Liver (tissue), 9 donors: Measurements from ENCODE around the gene GJC1. TPM values are rescaled to one million over a fixed set of nuclear protein-coding genes. Genes with fewer than 3 reads are reported as not detected.

Source experiments
- DNase-seq: peaks from one replicate; pipeline ENCODE4 v3.0.0-alpha.2; 2017; ENCODE audit warnings: low spot score
- H3K27ac ChIP-seq, 2 donors: one replicate each; pipeline ENCODE4 v1.7.0; 2013; ENCODE audit warnings: inconsistent platforms in 2 of 2, low read length in 2 of 2, control low read depth in 1 of 2, low read depth in 1 of 2, mild to moderate bottlenecking in 1 of 2
- H3K27me3 ChIP-seq, 4 donors: one replicate each; pipeline versions ENCODE4 v1.6.1 to v1.7.0; 2013; ENCODE audit warnings: low read length in 3 of 4, inconsistent platforms in 1 of 4, mild to moderate bottlenecking in 1 of 4, moderate library complexity in 1 of 4; ENCODE audit not compliant: control insufficient read depth in 4 of 4, insufficient read depth in 4 of 4
- H3K36me3 ChIP-seq, 4 donors: one replicate each; pipeline versions ENCODE4 v1.6.1 to v1.7.0; 2013; ENCODE audit warnings: low read length in 3 of 4, mild to moderate bottlenecking in 3 of 4, low read depth in 1 of 4, moderate library complexity in 1 of 4; ENCODE audit not compliant: control insufficient read depth in 4 of 4, insufficient read depth in 3 of 4
- H3K4me1 ChIP-seq, 4 donors: one replicate each; pipeline versions ENCODE4 v1.6.1 to v1.7.0; 2013; ENCODE audit warnings: low read length in 3 of 4, mild to moderate bottlenecking in 3 of 4, moderate library complexity in 1 of 4; ENCODE audit not compliant: control insufficient read depth in 4 of 4, insufficient read depth in 4 of 4
- H3K4me3 ChIP-seq, 3 donors: one replicate each; pipeline versions ENCODE4 v1.6.1 to v1.7.0; 2013; ENCODE audit warnings: low read length in 3 of 3, control low read depth in 1 of 3, low read depth in 1 of 3, mild to moderate bottlenecking in 1 of 3
- H3K9ac ChIP-seq, 2 donors: one replicate each; pipeline ENCODE4 v1.7.0; 2013; ENCODE audit warnings: low read length in 2 of 2, mild to moderate bottlenecking in 2 of 2, moderate library complexity in 2 of 2, control low read depth in 1 of 2, low read depth in 1 of 2
- H3K9me3 ChIP-seq, 4 donors: one replicate each; pipeline versions ENCODE4 v1.6.1 to v1.7.0; 2013; ENCODE audit warnings: low read length in 3 of 4; ENCODE audit not compliant: control insufficient read depth in 4 of 4
- EGR1 ChIP-seq, 2 donors: IDR thresholded peaks; 2 replicates each; pipeline ENCODE4 v1.6.1; 2016 to 2018; ENCODE audit warnings: antibody characterized with exemption in 2 of 2, low read depth in 2 of 2
- FOXA1 ChIP-seq: IDR thresholded peaks from 2 replicates; pipeline ENCODE4 v1.6.1; 2016; ENCODE audit warnings: antibody characterized with exemption
- FOXA2 ChIP-seq: IDR thresholded peaks from 2 replicates; pipeline ENCODE4 v1.6.1; 2016; ENCODE audit warnings: antibody characterized with exemption
- GABPA ChIP-seq, 2 donors: IDR thresholded peaks in 1 of 2; conservative IDR thresholded peaks in 1 of 2; 2 replicates each; pipeline ENCODE4 v1.6.1; 2016; ENCODE audit warnings: antibody characterized with exemption in 2 of 2, mild to moderate bottlenecking in 1 of 2, moderate library complexity in 1 of 2
- HNF4A ChIP-seq, 2 donors: conservative IDR thresholded peaks; 2 replicates each; pipeline ENCODE4 v1.6.1; 2016; ENCODE audit warnings: antibody characterized with exemption in 2 of 2, mild to moderate bottlenecking in 2 of 2
- HNF4G ChIP-seq: IDR thresholded peaks from 2 replicates; pipeline ENCODE4 v1.6.1; 2016; ENCODE audit warnings: antibody characterized with exemption
- JUND ChIP-seq, 2 donors: IDR thresholded peaks; 2 replicates each; pipeline ENCODE4 v1.6.1; 2016; ENCODE audit warnings: antibody characterized with exemption in 2 of 2
- NR2F2 ChIP-seq: IDR thresholded peaks from 2 replicates; pipeline ENCODE4 v1.6.1; 2016; ENCODE audit warnings: antibody characterized with exemption
- RAD21 ChIP-seq, 2 donors: IDR thresholded peaks; 2 replicates each; pipeline ENCODE4 v1.6.1; 2016; ENCODE audit warnings: antibody characterized with exemption in 2 of 2, mild to moderate bottlenecking in 2 of 2
- REST ChIP-seq: IDR thresholded peaks from 2 replicates; pipeline ENCODE4 v1.6.1; 2016; ENCODE audit warnings: antibody characterized with exemption, mild to moderate bottlenecking
- RXRA ChIP-seq, 2 donors: IDR thresholded peaks; 2 replicates each; pipeline ENCODE4 v1.6.1; 2017 to 2018; ENCODE audit warnings: antibody characterized with exemption in 2 of 2, mild to moderate bottlenecking in 1 of 2
- SP1 ChIP-seq: IDR thresholded peaks from 2 replicates; pipeline ENCODE4 v1.6.1; 2018; ENCODE audit warnings: antibody characterized with exemption, mild to moderate bottlenecking
- TAF1 ChIP-seq: conservative IDR thresholded peaks from 2 replicates; pipeline ENCODE4 v1.6.1; 2016; ENCODE audit warnings: antibody characterized with exemption, mild to moderate bottlenecking
- YY1 ChIP-seq: IDR thresholded peaks from 2 replicates; pipeline ENCODE4 v1.6.1; 2016; ENCODE audit warnings: antibody characterized with exemption, mild to moderate bottlenecking
- WGBS: extraction: QIAGEN DNeasy Blood & Tissue Kit; methylation state at CpG from one replicate; pipeline ENCODE4 v1.1.7; 2013; 5-methylcytosine and 5-hydroxymethylcytosine counted together
- polyA plus RNA-seq, 2 donors: library from polyadenylated mRNA; stranded (reverse) in 1 of 2; unstranded in 1 of 2; fragments of 200-250 nt in 1 of 2; fragments of >200 nt in 1 of 2; fragmentation: Nextera tagmentation in 1 of 2; extraction: Ambion mirVana in 1 of 2; gene quantifications; one replicate each; pipeline versions ENCODE4 v1.2.1 to v1.2.3, GENCODE V29; 2013 to 2015
- total RNA-seq, 2 donors: library from RNA; depleted of rRNA; stranded (reverse); fragments of >200 nt; gene quantifications; one replicate each; pipeline ENCODE4 v1.2.3, GENCODE V29; 2014
- TF ChIP-seq, protein P1 (sequence below): IDR thresholded peaks from 2 replicates; pipeline ENCODE4 v1.6.1; 2016; ENCODE audit warnings: antibody characterized with exemption
- TF ChIP-seq, protein P2 (sequence below): fragments of 150-350 bp; IDR thresholded peaks from 2 replicates; pipeline ENCODE4 v1.5.1; 2017; ENCODE audit warnings: improper control_type of control experiment, low read depth, low read length; ENCODE audit not compliant: missing input control
- TF ChIP-seq, protein P3 (sequence below): IDR thresholded peaks from 2 replicates; pipeline ENCODE4 v1.6.1; 2016; ENCODE audit warnings: antibody characterized with exemption
- TF ChIP-seq, protein P4 (sequence below): IDR thresholded peaks from 2 replicates; pipeline ENCODE4 v1.6.1; 2016; ENCODE audit warnings: antibody characterized with exemption
- donor health status: healthy.
- donor health status: healthy.
- donor health status: healthy.
- donor health status: healthy.
- donor health status: healthy.

The GJC1 gene
- total and polyA plus RNA-seq, 4 donors, result 0.17 to 1.4 (median 0.77) TPM

GRCh38 chr17:44774271-44775135 lies 55.6 kb downstream of the GJC1 start:
- peak; percentile 90 for DNase-seq
- H3K27me3 ChIP-seq, result peaks cover 0 to 5% (median 2%) of the 10 kb centered on the region in 4 donors
- no peaks in the 10 kb centered on the region for H3K9me3 ChIP-seq
- H3K9ac ChIP-seq, result no peak overlapping the region
- H3K27ac ChIP-seq, result no peak overlapping the region
- no peaks in the 10 kb centered on the region for H3K36me3 ChIP-seq
- 17% methylated on average over 42 of the region's 42 CpGs for WGBS
- H3K4me3 ChIP-seq, result peak overlapping the region in 1 of 3 donors; percentile 34
- peaks cover 6 to 27% (median 17%) of the 10 kb centered on the region in 4 donors for H3K4me1 ChIP-seq
- peak; percentile 89 to 95 for TF ChIP-seq RAD21 (IDR thresholded peaks at IDR 0.05)
- no peak for TF ChIP-seq RXRA (IDR thresholded peaks at IDR 0.05)
- TF ChIP-seq, protein P1, sequence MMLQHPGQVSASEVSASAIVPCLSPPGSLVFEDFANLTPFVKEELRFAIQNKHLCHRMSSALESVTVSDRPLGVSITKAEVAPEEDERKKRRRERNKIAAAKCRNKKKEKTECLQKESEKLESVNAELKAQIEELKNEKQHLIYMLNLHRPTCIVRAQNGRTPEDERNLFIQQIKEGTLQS, result no peak
- TF ChIP-seq, protein P2, sequence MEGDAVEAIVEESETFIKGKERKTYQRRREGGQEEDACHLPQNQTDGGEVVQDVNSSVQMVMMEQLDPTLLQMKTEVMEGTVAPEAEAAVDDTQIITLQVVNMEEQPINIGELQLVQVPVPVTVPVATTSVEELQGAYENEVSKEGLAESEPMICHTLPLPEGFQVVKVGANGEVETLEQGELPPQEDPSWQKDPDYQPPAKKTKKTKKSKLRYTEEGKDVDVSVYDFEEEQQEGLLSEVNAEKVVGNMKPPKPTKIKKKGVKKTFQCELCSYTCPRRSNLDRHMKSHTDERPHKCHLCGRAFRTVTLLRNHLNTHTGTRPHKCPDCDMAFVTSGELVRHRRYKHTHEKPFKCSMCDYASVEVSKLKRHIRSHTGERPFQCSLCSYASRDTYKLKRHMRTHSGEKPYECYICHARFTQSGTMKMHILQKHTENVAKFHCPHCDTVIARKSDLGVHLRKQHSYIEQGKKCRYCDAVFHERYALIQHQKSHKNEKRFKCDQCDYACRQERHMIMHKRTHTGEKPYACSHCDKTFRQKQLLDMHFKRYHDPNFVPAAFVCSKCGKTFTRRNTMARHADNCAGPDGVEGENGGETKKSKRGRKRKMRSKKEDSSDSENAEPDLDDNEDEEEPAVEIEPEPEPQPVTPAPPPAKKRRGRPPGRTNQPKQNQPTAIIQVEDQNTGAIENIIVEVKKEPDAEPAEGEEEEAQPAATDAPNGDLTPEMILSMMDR, result peak; percentile 99
- no peak for TF ChIP-seq SP1

DNA sequence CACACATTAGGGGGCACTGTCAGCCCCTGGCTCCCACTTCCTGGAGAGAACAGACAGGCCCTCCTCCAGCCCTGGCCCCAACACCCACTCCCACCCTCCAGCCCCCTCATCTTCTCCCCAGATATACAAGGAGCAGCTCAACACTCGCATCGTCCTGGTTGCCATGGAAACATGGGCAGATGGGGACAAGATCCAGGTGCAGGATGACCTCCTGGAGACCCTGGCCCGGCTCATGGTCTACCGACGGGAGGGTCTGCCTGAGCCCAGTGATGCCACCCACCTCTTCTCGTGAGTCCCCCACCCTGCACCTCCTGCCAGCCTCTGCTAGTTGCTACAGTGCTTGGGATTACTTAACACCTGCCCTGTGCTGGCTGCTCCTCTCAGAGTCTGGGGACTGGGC lies 56.9 kb downstream of the GJC1 start:
- Histone ChIP-seq H3K4me3 (no peak overlapping the region), H3K27me3 (peaks cover 0 to 5% (median 2%) of the 10 kb centered on the region in 4 donors), H3K36me3 (no peaks in the 10 kb centered on the region), H3K9ac (no peak overlapping the region), H3K27ac (no peak overlapping the region), H3K9me3 (no peaks in the 10 kb centered on the region), H3K4me1 (peaks cover 4 to 20% (median 15%) of the 10 kb centered on the region in 4 donors)
- TF ChIP-seq TAF1, result no peak
- no peak for TF ChIP-seq JUND (IDR thresholded peaks at IDR 0.05)
- no peak for TF ChIP-seq NR2F2
- no peak for TF ChIP-seq RAD21 (IDR thresholded peaks at IDR 0.05)
- no peak for TF ChIP-seq RXRA (IDR thresholded peaks at IDR 0.05)
- no peak for TF ChIP-seq FOXA2
- TF ChIP-seq, protein P1, result no peak
- no peak for TF ChIP-seq FOXA1
- TF ChIP-seq SP1, result no peak
- TF ChIP-seq HNF4G, result no peak
- TF ChIP-seq, protein P3, sequence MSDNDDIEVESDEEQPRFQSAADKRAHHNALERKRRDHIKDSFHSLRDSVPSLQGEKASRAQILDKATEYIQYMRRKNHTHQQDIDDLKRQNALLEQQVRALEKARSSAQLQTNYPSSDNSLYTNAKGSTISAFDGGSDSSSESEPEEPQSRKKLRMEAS, result no peak
- no peak for TF ChIP-seq EGR1 (IDR thresholded peaks at IDR 0.05; ENCODE audit: low read depth in 2 of 2)
- no peak for TF ChIP-seq REST
- no peak for TF ChIP-seq HNF4A (conservative IDR thresholded peaks at IDR 0.05)
- TF ChIP-seq, protein P4, sequence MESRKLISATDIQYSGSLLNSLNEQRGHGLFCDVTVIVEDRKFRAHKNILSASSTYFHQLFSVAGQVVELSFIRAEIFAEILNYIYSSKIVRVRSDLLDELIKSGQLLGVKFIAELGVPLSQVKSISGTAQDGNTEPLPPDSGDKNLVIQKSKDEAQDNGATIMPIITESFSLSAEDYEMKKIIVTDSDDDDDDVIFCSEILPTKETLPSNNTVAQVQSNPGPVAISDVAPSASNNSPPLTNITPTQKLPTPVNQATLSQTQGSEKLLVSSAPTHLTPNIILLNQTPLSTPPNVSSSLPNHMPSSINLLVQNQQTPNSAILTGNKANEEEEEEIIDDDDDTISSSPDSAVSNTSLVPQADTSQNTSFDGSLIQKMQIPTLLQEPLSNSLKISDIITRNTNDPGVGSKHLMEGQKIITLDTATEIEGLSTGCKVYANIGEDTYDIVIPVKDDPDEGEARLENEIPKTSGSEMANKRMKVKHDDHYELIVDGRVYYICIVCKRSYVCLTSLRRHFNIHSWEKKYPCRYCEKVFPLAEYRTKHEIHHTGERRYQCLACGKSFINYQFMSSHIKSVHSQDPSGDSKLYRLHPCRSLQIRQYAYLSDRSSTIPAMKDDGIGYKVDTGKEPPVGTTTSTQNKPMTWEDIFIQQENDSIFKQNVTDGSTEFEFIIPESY, result no peak
- no peak for TF ChIP-seq YY1
- no peak for TF ChIP-seq GABPA (IDR thresholded peaks at IDR 0.05 in 1 of 2, conservative IDR thresholded peaks at IDR 0.05 in 1 of 2)
- TF ChIP-seq, protein P2, result no peak
- DNase-seq, result no peak
- 64% methylated on average over 6 of the region's 6 CpGs for WGBS
